Measurements from ENCODE around the gene OR6X1. TPM values are rescaled to one million over a fixed set of nuclear protein-coding genes. Genes with fewer than 3 reads are reported as not detected.

Gene OR6X1
- total and polyA plus RNA-seq, 2 donors (not counting 1 experiment from before 2014, with no cell fraction given) = not detected

DNA sequence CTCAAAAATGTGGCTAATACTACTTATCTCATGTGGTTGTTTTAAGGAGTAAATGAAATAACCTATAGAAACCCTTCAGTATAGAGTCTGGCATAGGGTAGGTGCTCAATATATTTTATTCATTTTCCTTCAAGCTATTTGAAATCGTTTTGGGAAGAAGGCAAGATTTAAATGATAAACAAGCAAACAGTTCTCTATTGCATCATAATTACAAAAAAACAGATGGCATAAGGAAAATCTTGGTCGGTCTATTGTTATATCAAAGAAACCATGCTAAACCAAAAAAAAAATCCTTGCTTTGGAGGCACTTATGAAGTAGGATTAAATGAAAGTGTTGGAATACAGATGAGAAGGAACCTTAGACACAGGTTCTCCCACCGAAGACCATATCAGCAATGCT is 17.5 kb downstream of the OR6X1 start:
- H3K36me3 ChIP-seq (replicated peaks in 1 of 2; ENCODE audit: control extremely low read depth in 1 of 2, control insufficient read depth in 1 of 2, extremely low read depth in 1 of 2, insufficient read depth in 2 of 2, low read length in 1 of 2) = peaks cover 0 to 17% of the 10 kb centered on the region in 2 experiments
- DNase-seq (no peak), ATAC-seq (ENCODE audit: low read depth) (no peak)
- peaks cover 43% of the 10 kb centered on the region for H3K79me2 ChIP-seq (ENCODE audit: control insufficient read depth, insufficient read depth, low read length)
- H3K27me3 ChIP-seq (replicated peaks in 1 of 4; ENCODE audit: control extremely low read depth in 1 of 4, control insufficient read depth in 3 of 4, insufficient read depth in 4 of 4, low read length in 3 of 4) = no peaks in the 10 kb centered on the region
- H3K27me3 Mint-ChIP-seq = no peaks in the 10 kb centered on the region
- no peak overlapping the region for H3K4me3 ChIP-seq (ENCODE audit: control extremely low read depth in 1 of 5, extremely low read depth in 1 of 5, insufficient read depth in 1 of 5, low read depth in 2 of 5, low read length in 4 of 5)
- H3K4me1 ChIP-seq (ENCODE audit: control insufficient read depth in 2 of 2, insufficient read depth in 2 of 2, low read length in 2 of 2) = peaks cover 13% of the 10 kb centered on the region in 2 donors
- no peaks in the 10 kb centered on the region for H3K9me3 Mint-ChIP-seq (ENCODE audit: insufficient read depth)
- TF ChIP-seq, protein P1, sequence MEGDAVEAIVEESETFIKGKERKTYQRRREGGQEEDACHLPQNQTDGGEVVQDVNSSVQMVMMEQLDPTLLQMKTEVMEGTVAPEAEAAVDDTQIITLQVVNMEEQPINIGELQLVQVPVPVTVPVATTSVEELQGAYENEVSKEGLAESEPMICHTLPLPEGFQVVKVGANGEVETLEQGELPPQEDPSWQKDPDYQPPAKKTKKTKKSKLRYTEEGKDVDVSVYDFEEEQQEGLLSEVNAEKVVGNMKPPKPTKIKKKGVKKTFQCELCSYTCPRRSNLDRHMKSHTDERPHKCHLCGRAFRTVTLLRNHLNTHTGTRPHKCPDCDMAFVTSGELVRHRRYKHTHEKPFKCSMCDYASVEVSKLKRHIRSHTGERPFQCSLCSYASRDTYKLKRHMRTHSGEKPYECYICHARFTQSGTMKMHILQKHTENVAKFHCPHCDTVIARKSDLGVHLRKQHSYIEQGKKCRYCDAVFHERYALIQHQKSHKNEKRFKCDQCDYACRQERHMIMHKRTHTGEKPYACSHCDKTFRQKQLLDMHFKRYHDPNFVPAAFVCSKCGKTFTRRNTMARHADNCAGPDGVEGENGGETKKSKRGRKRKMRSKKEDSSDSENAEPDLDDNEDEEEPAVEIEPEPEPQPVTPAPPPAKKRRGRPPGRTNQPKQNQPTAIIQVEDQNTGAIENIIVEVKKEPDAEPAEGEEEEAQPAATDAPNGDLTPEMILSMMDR (IDR thresholded peaks at IDR 0.05) = no peak
- TF ChIP-seq EZH2 (IDR thresholded peaks at IDR 0.05; ENCODE audit: borderline replicate concordance, insufficient read depth, low read depth, low read length, poor library complexity, severe bottlenecking) = no peak
- no peak overlapping the region for H3K27ac ChIP-seq (ENCODE audit: low read length in 2 of 2)
- H3K4me1 Mint-ChIP-seq = peaks cover 29% of the 10 kb centered on the region
- H3K9me3 ChIP-seq (ENCODE audit: control extremely low read depth in 1 of 3, control insufficient read depth in 2 of 3, insufficient read depth in 1 of 3, low read length in 2 of 3) = no peaks in the 10 kb centered on the region
- no peak overlapping the region for H3K27ac Mint-ChIP-seq
- no peak overlapping the region for H2AFZ ChIP-seq (ENCODE audit: insufficient read depth, low read depth, low read length, poor library complexity, severe bottlenecking)
- no CpG with 5 or more reads among the region's 3 CpGs for WGBS (ENCODE audit: insufficient coverage)
- intact Hi-C loops (cut with micrococcal nuclease) = no loop called here
- CTCF ChIA-PET = no interaction called here
- POLR2A ChIA-PET = no interaction called here
- no peak overlapping the region for H3K4me3 Mint-ChIP-seq
- H3K4me2 ChIP-seq (replicated peaks; ENCODE audit: low read depth, low read length, poor library complexity, severe bottlenecking) = no peak overlapping the region
- H4K20me1 ChIP-seq (ENCODE audit: control insufficient read depth, insufficient read depth, low read length, poor library complexity, severe bottlenecking) = peaks cover 16% of the 10 kb centered on the region
- no peak overlapping the region for H3K9ac ChIP-seq (ENCODE audit: low read length)

DNA sequence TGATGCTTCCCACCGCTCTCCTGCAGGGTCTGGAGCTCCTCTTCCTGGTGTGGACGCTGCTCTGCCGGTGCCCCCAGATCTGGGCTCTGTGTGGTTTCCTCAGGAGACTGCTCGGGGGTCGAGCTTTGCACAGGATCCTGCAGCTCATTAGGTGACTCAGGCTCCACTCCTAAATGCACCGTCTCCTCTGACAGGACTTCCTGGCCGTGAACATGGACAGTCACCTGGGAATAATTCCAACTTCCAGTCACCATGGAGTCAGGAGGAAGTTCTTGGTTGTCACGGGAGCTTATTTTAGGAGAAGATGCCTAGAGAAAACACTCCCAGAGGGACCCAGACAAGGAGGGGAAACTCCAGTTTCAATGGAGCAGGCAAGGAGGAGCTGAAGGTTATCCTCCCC is 24.7 kb downstream of the OR6X1 start:
- Mint-ChIP-seq H3K27me3 (no peaks in the 10 kb centered on the region), H3K27ac (no peak overlapping the region), H3K4me3 (no peak overlapping the region), H3K9me3 (ENCODE audit: insufficient read depth) (peaks cover 10% of the 10 kb centered on the region), H3K4me1 (no peaks in the 10 kb centered on the region)
- Histone ChIP-seq H3K27ac (ENCODE audit: low read length in 2 of 2) (no peak overlapping the region), H3K36me3 (replicated peaks in 1 of 2; ENCODE audit: control extremely low read depth in 1 of 2, control insufficient read depth in 1 of 2, extremely low read depth in 1 of 2, insufficient read depth in 2 of 2, low read length in 1 of 2) (peaks cover 5 to 65% of the 10 kb centered on the region in 2 experiments), H3K4me3 (ENCODE audit: control extremely low read depth in 1 of 5, extremely low read depth in 1 of 5, insufficient read depth in 1 of 5, low read depth in 2 of 5, low read length in 4 of 5) (no peak overlapping the region), H3K27me3 (replicated peaks in 1 of 4; ENCODE audit: control extremely low read depth in 1 of 4, control insufficient read depth in 3 of 4, insufficient read depth in 4 of 4, low read length in 3 of 4) (no peaks in the 10 kb centered on the region), H3K9me3 (ENCODE audit: control extremely low read depth in 1 of 3, control insufficient read depth in 2 of 3, insufficient read depth in 1 of 3, low read length in 2 of 3) (peaks cover 0 to 11% (median 3%) of the 10 kb centered on the region in 3 donors), H3K79me2 (ENCODE audit: control insufficient read depth, insufficient read depth, low read length) (no peaks in the 10 kb centered on the region), H3K4me1 (ENCODE audit: control insufficient read depth in 2 of 2, insufficient read depth in 2 of 2, low read length in 2 of 2) (no peaks in the 10 kb centered on the region), H4K20me1 (ENCODE audit: control insufficient read depth, insufficient read depth, low read length, poor library complexity, severe bottlenecking) (peaks cover 20% of the 10 kb centered on the region), H3K4me2 (replicated peaks; ENCODE audit: low read depth, low read length, poor library complexity, severe bottlenecking) (no peak overlapping the region), H3K9ac (ENCODE audit: low read length) (no peak overlapping the region), H2AFZ (ENCODE audit: insufficient read depth, low read depth, low read length, poor library complexity, severe bottlenecking) (no peak overlapping the region)
- POLR2A ChIA-PET = no interaction called here
- intact Hi-C loops (cut with micrococcal nuclease) = no loop called here
- TF ChIP-seq, protein P1 (IDR thresholded peaks at IDR 0.05) = no peak
- TF ChIP-seq EZH2 (IDR thresholded peaks at IDR 0.05; ENCODE audit: borderline replicate concordance, insufficient read depth, low read depth, low read length, poor library complexity, severe bottlenecking) = no peak
- DNase-seq (no peak), ATAC-seq (ENCODE audit: low read depth) (no peak)
- CTCF ChIA-PET = interaction anchor here (1.1 to 1.6 kb wide), 2 partner anchors 9 to 19 kb away, joined by 4 to 8 read pairs; no protein-coding TSS in a partner anchor
- 95% methylated on average over 5 of the region's 8 CpGs for WGBS (ENCODE audit: insufficient coverage)

Data from B cell (primary cell).